Heart left ventricle (tissue), 13 donors: ENCODE measurements around the gene BANK1.

Experiments
- CTCF ChIP-seq, 12 donors: fragments of 200-600 bp; sonication (generic) in 4 of 12; IDR thresholded peaks; one replicate each; pipeline versions ENCODE4 v1.5.0 to v1.8.0; 2018 to 2022; ENCODE audit warnings: antibody characterized with exemption in 12 of 12, mild to moderate bottlenecking in 5 of 12
- POLR2A ChIP-seq, 2 donors: fragments of 450-650 bp; IDR thresholded peaks; one replicate each; pipeline ENCODE4 v1.6.1; 2017; ENCODE audit warnings: antibody characterized with exemption in 2 of 2, mild to moderate bottlenecking in 2 of 2, moderate library complexity in 2 of 2
- donor health status: ischemic (EF 13 %, LVEDD 7.1; RV severe dilation, severe dysfunction).
- donor health status: DM: no; HTN: yes; CAD: no.
- donor health status: DM: no; HTN: no; CAD: no.
- donor health status: ischemic (EF 25% LVEDD 6.9; RV normal size, moderate dysfunction).
- donor health status: ischemic (EF 25% LVEDD 5.7; RV mildly dilated, moderate dysfunction).
- donor health status: ischemic (EF 35%, LVEDD 5.7; RV mildly dilated, moderate dysfunction).
- donor health status: nonischemic (EF 11% LVEDD 7.7; RV severe dilation, severe dysfunction).
- donor health status: DM: yes; HTN: yes; CAD: no.
- donor health status: PGD.
- donor health status: ischemic (EF 29% LVEDD 5.4; RV normal size, mild dysfunction).
- donor health status: nonischemic (EF 23%, LVEDD 6.1; RV moderate dilation, normal function).

- TF ChIP-seq CTCF (IDR thresholded peaks at IDR 0.05) (no peak), POLR2A (IDR thresholded peaks at IDR 0.05) (no peak)
Measured at GRCh38 chr4:101774807-101775206, 15.7 kb upstream of the BANK1 start.
